HG03060 (cell line): Measurements from ENCODE around the gene WNK4.
"Not testable (repeated sequence)": the region's sequence is repeated elsewhere in the genome, so short reads cannot be mapped to it uniquely, and the experiment has no call there.

Source experiments
- ATAC-seq: cut with Tn5 transposase; IDR thresholded peaks from one replicate; pipeline ENCODE4 v1.9.1; 2021; ENCODE audit warnings: low read depth, moderate number of reproducible peaks; ENCODE audit not compliant: unreplicated experiment

The WNK4 gene

GRCh38 chr17:42779936-42780850, at the start of gene WNK4:
Gene WNK4 (plus strand): TSS chr17:42780610. CDS start chr17:42780699, 89 bp downstream.
- ATAC-seq = no peak

GRCh38 chr17:42740699-42741098, 39.7 kb upstream of the WNK4 start:
- ATAC-seq = no peak

- not testable (repeated sequence) for ATAC-seq
These were observed 37.5 kb upstream of the WNK4 start for GRCh38 chr17:42742916-42743315.

GRCh38 chr17:42743595-42744282, 36.7 kb upstream of the WNK4 start:
- no peak for ATAC-seq

GRCh38 chr17:42744283-42744805, 36.1 kb upstream of the WNK4 start:
- no peak for ATAC-seq

GRCh38 chr17:42744806-42745617, 35.4 kb upstream of the WNK4 start, which contains the start of gene EZH1:
Gene EZH1 (minus strand): TSS chr17:42745040. CDS start chr17:42728941, 16,099 bp downstream.
- ATAC-seq = no peak

- no peak for ATAC-seq
These were observed 32.1 kb upstream of the WNK4 start for GRCh38 chr17:42748202-42748907.

GRCh38 chr17:42748908-42749798, 31.3 kb upstream of the WNK4 start:
- ATAC-seq = no peak

- ATAC-seq = no peak
These were observed 29.6 kb upstream of the WNK4 start for GRCh38 chr17:42750739-42751344.

GRCh38 chr17:42751628-42752027, 28.8 kb upstream of the WNK4 start:
- no peak for ATAC-seq

- no peak for ATAC-seq
These were observed 25.6 kb upstream of the WNK4 start for GRCh38 chr17:42754782-42755181.

GRCh38 chr17:42759982-42760651, 20.3 kb upstream of the WNK4 start:
- ATAC-seq = no peak

GRCh38 chr17:42760652-42761581, 19.5 kb upstream of the WNK4 start, which contains the start of gene RAMP2:
Gene RAMP2 (plus strand): TSS chr17:42761227. CDS start chr17:42761262, 35 bp downstream.
- ATAC-seq = no peak

- no peak for ATAC-seq
These were observed 18.8 kb upstream of the WNK4 start for GRCh38 chr17:42761638-42762037.

- ATAC-seq = no peak
These were observed 14.3 kb upstream of the WNK4 start for GRCh38 chr17:42766124-42766523.

GRCh38 chr17:42767512-42767911, 12.9 kb upstream of the WNK4 start:
- no peak for ATAC-seq

GRCh38 chr17:42768006-42768405, 12.4 kb upstream of the WNK4 start:
- ATAC-seq = not testable (repeated sequence)
